RPMI8226 (cell line): ENCODE results near the gene FMN2.
A peak's percentile ranks its signal among the peaks of the same experiment; 100 is the strongest.
"Not testable (repeated sequence)": the region's sequence is repeated elsewhere in the genome, so short reads cannot be mapped to it uniquely, and the experiment has no call there.

Experiments used
- DNase-seq: peaks from one replicate; pipeline ENCODE4 v3.0.0-alpha.2; 2015

FMN2 gene

GRCh38 chr1:240320659-240321058 is 229.0 kb downstream of the FMN2 start:
- no peak for DNase-seq

GRCh38 chr1:240322943-240323342 is 231.3 kb downstream of the FMN2 start:
- DNase-seq = no peak

GRCh38 chr1:240328382-240328781 is 236.7 kb downstream of the FMN2 start:
- DNase-seq = not testable (repeated sequence)

GRCh38 chr1:240329443-240329842 is 237.8 kb downstream of the FMN2 start:
- no peak for DNase-seq

- no peak for DNase-seq
Observed at GRCh38 chr1:240332672-240333071, 241.0 kb downstream of the FMN2 start.

DNA sequence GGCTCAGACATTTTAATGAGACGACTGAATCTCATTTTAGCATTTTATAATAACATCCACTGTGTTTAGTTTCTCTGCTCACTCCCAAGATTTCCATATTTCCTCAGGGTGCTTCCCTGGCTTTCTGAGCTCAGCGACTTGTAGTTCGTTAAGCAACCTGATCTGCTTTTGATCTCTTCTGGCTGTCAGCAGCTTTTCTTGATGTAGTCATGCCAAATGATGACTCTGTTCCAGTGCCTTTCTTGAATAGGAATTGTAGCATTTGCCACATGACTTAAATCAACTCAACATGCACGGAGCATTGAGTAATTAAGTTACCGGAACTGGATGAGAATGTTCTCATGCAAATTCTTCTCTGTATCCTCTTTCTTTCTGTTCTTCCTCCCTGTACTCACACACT is 246.1 kb downstream of the FMN2 start:
- no peak for DNase-seq

DNA sequence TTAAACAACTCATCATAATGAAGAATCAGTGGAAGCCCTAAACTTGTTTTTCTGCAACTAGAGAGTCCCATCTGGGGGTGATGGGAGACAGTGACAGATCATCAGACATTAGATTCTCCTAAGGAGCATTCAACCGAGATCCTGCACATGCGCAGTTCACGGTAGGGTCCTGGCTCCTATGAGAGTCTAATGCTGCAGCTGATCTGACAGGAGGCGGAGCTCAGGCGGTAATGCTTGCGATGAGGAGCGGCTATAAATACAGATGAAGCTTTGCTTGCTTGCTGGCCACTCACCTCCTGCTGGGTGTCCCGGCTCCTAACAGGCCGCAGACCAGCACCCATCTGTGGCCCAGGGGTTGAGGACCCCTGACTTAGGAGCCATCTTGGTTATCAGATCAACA is 247.2 kb downstream of the FMN2 start:
- peak; percentile 28 for DNase-seq

GRCh38 chr1:240341365-240342250 is 249.9 kb downstream of the FMN2 start:
- no peak for DNase-seq

- no peak for DNase-seq
Observed at GRCh38 chr1:240342251-240342625, 250.6 kb downstream of the FMN2 start.

- no peak for DNase-seq
Observed at GRCh38 chr1:240343045-240343444, 251.4 kb downstream of the FMN2 start.

DNA sequence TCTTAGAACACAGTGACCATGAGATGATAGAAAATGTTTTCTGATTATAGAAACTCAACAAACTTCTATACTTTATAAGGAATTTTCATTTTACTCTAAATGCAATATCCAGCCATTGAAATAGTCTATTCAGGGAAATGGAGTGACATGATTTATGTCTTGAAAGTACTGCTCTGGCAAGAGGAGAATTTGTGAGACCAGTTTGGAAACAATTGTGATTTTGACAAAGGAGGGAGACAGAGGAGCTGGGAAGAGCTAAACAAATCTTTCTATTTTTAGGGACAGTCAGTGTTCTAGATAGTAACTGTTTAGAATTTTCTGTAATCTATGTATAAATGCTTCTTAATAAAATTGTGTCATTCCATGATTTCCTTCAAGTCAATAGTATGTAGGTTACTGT is 252.3 kb downstream of the FMN2 start:
- DNase-seq = no peak

GRCh38 chr1:240344918-240345317 is 253.2 kb downstream of the FMN2 start:
- DNase-seq = no peak

DNA sequence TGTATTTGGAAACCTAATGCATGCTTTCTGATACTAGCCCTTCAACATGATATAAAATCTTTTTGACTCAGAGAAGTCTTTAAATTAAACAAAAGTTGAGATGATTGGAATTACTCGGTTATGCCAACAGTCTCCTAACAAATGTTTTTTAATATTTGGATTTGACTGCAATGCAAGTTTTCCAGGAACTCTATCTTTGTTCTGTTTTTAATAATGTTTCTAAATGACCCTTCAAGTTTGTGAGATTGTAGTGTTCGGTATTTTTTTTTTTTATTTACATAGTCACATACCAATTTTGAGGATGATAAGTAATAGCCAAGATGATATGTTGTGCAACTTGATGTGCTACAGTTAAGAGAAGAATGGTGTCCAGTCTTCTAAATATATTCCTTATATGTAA is 258.0 kb downstream of the FMN2 start:
- DNase-seq = no peak

- no peak for DNase-seq
Observed at GRCh38 chr1:240350910-240351331, 259.2 kb downstream of the FMN2 start.

GRCh38 chr1:240351690-240352089 is 260.0 kb downstream of the FMN2 start:
- DNase-seq = no peak

DNA sequence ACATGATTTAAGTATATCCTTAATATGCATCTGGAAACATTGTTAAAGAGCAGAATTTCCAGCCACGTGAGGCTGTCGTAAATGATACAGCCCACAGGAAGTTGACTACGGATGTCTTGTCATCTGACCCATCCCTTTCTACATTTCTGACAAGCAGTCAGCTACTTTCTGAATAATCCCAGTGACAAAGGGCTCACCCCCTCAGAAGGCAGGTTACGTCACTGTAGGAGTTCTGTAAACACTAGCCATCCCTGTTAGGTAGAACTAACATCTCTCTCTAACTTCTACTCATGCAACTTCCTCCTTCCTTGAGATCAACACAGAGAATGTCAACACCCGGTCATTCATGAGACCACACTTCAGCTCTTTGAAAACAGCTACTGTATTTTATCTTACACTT is 261.1 kb downstream of the FMN2 start:
- no peak for DNase-seq

- no peak for DNase-seq
Observed at GRCh38 chr1:240356568-240356967, 264.9 kb downstream of the FMN2 start.

DNA sequence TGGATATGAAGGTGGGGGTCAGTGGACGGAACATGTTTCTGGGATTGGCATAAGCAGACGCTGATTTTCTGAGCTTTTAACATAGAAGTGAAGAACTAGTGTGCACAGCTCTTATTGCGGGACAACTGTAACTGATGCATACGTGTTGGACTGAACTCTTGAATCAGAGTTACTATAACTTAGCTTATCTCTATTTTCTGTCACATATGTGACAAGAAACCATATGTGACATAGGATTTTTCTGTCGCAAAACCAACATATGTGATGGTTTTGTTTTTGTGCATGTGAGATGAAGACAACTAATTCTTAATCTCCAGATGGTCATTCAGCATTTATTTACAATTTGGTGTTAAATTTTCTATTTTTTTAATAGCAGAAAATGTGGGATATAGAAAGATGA is 270.4 kb downstream of the FMN2 start:
- DNase-seq = no peak

DNA sequence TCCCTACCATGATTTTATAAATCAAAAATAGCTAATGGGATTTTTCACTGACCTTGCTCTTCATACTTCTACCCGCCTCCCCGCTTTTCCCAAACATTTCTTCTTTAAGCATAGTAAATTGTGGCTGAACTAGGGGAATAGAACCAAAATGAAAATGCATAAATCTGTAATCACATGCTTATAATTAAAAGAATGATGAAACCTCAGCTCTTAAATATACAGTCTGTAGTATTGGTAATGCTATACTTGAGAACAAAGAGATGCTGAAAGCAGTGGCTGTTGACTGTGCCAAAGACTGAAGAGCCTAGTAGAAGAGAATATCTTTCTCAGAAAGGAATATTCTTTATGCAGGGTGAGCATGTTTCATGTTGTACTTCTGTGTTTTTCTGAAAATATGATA is 271.1 kb downstream of the FMN2 start:
- DNase-seq = no peak

DNA sequence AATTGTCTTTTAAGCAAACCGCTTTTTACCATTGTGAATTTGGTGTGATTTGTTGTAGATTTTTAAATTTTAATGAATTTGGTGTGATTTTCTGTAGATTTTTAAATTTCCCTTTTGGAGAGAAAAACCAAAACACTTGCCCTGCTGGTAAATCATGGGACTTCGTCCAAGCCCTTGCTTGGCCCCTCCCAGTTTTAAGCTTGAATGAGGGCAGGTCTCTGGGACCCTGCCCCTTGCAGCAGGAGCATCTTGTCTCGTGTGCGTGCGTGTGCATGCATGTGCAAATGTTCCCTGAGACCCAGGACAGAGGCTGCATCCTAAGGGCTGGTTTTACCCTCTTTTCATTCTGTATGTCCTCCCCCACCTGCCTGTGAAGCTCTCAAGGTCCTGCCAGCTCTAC is 271.6 kb downstream of the FMN2 start:
- no peak for DNase-seq

DNA sequence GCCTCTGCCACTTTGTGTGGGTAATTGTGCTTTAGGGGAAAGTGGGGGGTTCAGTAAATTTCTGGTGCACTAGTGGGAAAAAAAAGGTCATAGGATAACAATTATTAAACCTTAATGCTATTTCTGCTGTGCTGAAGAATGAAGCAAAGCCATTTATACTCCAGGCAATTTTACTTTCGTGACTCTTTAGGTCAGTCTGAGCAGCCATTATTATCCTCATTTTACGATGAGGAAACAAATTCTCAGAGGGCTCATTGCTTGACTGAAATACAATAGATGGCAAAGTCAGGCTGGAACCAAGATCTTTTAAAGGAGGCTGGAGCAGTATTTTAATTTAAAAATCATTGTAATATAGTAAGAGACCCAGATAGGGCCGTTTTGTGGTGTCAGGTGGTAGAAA is 272.2 kb downstream of the FMN2 start:
- DNase-seq = no peak

- no peak for DNase-seq
Observed at GRCh38 chr1:240366636-240367035, 275.0 kb downstream of the FMN2 start.

DNA sequence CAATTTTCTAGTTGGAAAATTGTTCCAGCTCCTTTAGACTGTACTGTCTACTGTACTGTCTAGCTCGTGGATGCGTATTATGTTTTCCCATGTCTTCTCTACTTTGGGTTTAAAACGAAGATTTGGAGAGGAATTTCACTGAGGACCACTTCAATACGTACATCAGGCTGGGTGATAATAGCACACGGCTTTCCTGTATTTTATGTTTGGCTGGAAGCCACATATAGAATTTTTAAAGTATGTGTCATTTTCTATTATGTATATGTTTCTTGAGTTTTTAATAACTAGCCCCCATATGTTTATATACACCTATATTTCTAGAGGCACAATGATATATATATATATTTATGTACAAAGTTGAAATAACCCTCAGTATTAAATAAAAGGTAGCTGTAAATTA is 293.9 kb downstream of the FMN2 start:
- DNase-seq = no peak

DNA sequence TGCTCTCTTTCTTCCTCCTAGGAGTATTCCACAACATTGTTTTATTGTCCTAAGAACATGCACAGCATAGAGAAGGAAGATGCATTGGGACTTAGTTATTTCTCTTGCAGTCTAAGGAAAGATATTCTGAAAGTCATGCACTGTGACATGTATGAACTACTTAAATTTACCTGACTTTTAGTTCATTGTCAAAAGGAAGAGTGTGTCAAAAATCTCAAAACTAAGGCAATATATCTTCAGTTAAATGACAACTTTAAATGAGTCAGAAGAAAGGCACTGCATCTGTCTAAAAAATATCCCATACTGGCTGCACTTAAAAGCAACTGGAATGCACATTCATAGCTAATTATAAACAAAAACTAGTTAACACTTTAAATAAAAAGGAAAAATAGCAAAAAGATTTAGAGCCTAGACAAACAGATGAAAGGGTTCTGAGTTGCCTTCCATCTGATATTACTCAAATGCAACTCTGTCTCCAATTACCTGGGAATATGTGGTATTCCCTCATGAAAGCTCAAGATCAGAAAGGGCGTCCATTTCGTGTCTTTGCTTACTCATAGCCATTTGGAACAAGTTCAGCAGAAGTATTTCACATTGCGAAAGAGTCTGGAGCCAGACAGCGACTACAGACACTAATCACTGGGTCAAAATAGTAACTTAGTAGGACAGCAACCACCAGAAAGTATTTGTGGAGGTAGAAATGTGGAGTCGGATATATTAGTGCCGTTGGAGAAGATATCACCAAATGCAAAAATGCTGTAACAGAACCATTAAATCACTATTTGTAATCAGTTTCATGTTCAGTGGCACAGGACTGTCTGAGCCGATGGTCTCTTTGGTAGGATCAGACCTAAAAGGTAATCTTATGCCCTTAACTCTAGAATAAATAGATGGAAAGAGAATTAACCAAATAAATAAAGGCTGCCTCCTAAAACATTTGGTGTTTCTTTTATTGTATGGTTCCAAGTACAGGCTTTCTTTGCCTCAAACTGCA is 294.6 kb downstream of the FMN2 start:
- no peak for DNase-seq
